ENCODE results near the gene CFC1B. TPM values are rescaled to one million over a fixed set of nuclear protein-coding genes. Genes with fewer than 3 reads are reported as not detected.
"Not testable (repeated sequence)": the region's sequence is repeated elsewhere in the genome, so short reads cannot be mapped to it uniquely, and the experiment has no call there.

Gene CFC1B
- not detected for total RNA-seq

DNA sequence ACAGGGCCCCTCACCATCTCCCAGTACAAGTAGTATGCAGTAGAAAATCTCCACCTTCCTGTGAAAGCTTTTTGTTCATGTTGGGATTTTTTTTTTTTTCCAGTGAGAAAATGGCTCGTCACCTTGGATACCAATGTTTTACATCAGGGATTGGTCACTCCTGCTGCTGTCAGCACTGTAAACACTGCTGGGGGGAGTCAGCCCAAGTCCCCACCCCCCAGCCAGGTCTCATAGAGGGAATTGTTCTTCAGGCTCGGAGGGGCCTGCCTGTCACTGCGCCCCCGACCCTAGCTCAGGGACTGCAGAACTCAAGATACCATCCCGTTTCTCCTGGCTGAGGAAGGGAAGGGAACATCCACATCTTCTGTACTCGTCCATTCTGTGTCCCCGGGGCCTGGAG, at the start of gene CFC1B:
TSS of gene CFC1B (plus strand) at position 231 of the 400 bp plus-strand sequence. CDS start 263 bp downstream, outside the sequence.
- H3K4me1 Mint-ChIP-seq; H3K27me3 Mint-ChIP-seq; intact Hi-C loops (cut with DNase I, micrococcal nuclease); CTCF ChIA-PET; H3K9me3 Mint-ChIP-seq (ENCODE audit: low read depth); DNase-seq; POLR2A ChIA-PET; ATAC-seq; H3K27ac Mint-ChIP-seq; H3K4me3 Mint-ChIP-seq; H3K36me3 Mint-ChIP-seq (ENCODE audit: low read depth): not testable (repeated sequence)

DNA sequence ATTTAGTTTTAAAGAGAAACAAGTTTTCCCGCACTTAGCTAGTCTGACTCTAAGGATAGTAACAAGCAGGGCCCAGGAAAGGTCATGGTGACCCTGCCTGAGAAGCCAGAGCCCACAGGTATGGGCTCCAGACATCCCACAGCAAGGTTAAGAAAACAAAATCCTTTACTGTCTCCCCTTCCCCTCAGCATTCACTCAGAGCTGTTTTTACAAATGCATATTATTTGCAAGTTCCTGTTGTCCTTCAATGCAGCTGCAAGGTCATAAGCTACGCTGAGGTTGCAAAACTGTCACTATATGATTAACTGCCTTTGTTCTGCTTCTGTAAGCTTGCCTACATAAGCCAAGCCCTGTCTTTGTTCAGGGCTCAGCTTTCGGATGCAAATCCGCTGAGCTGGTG, 29.9 kb upstream of the CFC1B start:
- H3K36me3 Mint-ChIP-seq (ENCODE audit: low read depth); CTCF ChIA-PET: not testable (repeated sequence)

DNA sequence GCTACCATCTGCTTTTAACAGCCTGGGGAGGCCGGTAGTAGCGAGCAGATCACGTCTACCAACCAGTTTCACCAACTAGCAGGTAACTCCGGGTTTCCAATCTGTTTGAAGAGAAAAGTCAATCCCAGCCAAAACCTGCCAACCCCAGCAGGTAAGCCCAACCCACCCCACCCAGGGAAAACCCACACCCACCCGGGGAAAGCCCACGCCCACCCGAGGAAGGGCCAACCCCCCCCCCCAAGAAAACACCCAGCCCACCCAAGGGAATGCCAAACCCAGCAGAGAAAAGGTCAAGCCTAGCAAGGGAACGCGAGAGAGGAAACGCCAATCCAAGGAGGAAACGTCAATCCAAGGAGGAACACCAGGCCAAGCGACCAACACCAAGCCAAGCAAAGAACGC, 11.8 kb upstream of the CFC1B start, which contains the start of gene POTEI:
TSS of gene POTEI (minus strand) at position 101 of the 400 bp plus-strand sequence. CDS start at position 8, 93 bp downstream.
- CTCF ChIA-PET; H3K36me3 Mint-ChIP-seq (ENCODE audit: low read depth); H3K27ac Mint-ChIP-seq; H3K4me3 Mint-ChIP-seq; POLR2A ChIA-PET; H3K9me3 Mint-ChIP-seq (ENCODE audit: low read depth); DNase-seq; H3K27me3 Mint-ChIP-seq; ATAC-seq; H3K4me1 Mint-ChIP-seq; intact Hi-C loops (cut with DNase I, micrococcal nuclease): not testable (repeated sequence)

More for the DNA sequence above, 29.9 kb upstream of the CFC1B start:
- DNase-seq; H3K9me3 Mint-ChIP-seq (ENCODE audit: low read depth); H3K27me3 Mint-ChIP-seq; H3K4me1 Mint-ChIP-seq; H3K4me3 Mint-ChIP-seq; POLR2A ChIA-PET; ATAC-seq; intact Hi-C loops (cut with DNase I, micrococcal nuclease); H3K27ac Mint-ChIP-seq: not testable (repeated sequence)

DNA sequence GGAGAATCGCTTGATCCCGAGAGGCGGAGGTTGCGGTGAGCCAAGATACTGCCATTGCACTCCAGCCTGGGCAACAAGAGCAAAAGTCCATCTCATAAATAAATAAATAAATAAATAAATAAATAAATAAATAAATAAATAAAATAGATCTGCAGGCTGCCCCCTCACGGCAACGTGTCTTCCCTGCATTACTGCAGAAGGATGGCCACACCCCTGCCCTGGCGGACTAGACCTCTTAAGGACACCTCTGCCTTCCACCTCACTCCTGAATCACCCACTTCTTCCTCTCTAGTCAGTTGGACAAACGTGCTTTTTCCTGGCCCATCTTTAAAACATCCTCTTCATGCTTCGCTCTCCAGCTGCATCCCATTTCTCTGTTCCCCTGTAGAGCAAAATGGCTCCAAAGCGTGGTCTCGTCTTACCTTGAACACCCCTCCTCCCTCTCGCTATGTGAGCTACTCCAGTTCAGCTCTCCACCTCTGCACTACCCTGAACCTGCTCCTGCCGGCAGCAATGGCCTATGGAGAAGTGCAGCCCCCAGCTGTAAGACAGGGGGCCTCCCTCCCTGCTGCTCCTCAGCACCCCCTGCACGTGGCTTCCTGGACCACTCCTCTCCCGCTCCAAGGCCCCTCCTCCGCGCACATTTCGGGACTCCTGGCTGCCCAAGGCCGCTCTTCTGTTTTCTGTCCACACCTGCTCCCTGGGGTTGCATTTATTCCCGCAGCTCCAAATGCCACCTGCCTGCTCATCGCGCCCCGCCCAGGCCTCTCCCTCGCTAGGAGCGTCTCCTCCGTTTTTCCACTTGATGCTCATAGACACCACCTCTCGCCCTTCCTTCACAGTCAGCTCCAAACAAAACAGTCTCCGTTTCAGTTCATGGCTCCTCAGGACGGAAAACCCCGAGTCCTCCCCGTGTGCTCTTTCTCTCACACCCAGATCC, 9.9 kb upstream of the CFC1B start:
- H3K9me3 Mint-ChIP-seq (ENCODE audit: low read depth); H3K4me1 Mint-ChIP-seq; H3K27me3 Mint-ChIP-seq; H3K27ac Mint-ChIP-seq; intact Hi-C loops (cut with DNase I, micrococcal nuclease); DNase-seq; H3K36me3 Mint-ChIP-seq (ENCODE audit: low read depth); POLR2A ChIA-PET; ATAC-seq; CTCF ChIA-PET; H3K4me3 Mint-ChIP-seq: not testable (repeated sequence)

DNA sequence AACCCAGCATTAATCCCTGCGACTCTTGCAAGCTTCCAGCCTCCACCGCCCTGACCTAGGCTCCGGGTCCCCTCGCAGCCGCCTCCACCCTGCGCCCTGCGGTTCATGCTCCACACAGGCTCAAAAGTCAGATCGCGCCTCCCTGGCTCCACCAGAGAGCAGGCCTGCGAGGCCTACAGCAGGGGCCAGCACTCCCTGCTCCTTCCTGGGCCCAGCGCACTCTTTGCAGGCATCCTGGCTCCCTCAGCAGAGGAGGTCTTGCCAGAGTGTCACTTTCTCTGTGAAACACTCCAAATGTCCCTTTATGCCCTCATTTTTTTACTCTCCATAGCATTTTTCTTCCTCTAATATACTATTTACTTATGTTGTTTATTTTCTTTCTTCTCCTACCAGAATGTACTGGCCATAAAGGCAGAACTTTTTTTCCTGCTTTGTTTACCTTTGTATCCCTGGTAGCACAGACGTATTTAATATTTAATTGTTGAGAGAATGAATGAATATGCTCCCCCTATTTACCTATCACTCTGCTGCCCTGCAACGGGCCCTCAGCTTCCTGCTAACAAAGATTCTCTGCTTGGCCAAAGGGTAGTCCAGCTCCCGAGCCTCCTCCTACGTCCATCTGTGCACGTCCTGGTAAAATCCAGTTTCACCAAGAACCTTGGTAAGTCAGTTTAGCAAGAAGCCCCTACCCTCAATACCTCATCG, 9.1 kb upstream of the CFC1B start:
- H3K27me3 Mint-ChIP-seq; H3K36me3 Mint-ChIP-seq (ENCODE audit: low read depth); DNase-seq; ATAC-seq; H3K4me3 Mint-ChIP-seq; CTCF ChIA-PET; H3K9me3 Mint-ChIP-seq (ENCODE audit: low read depth); H3K27ac Mint-ChIP-seq; POLR2A ChIA-PET; H3K4me1 Mint-ChIP-seq; intact Hi-C loops (cut with DNase I, micrococcal nuclease): not testable (repeated sequence)

DNA sequence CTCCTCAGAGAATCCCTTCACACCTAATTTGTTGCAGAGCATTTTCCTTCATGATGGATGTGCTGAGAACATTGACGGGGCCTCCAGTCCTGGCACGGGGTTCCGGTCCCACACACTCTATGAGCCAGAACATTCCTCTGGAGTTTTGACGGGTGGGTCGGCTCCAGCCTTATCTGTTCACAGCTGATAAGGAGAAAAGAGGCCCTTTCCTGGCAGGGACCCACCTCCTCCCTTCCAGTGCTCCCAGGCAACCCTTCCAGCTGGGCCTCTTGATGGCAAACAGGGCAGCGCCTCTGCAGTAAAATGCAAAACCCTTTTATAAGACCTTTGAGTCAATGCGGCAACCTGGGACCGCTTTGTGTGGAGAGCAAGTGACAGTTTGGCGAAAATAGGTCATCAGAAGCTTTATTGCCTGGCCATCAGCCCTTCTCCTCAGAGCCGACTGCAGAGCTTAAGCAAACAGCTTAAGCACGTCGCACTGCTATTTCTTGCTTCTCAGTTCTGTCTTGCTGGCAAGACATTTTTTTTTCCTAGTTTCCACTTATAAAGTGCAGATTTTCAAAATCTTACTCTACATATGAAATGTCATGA, 2.4 kb upstream of the CFC1B start:
- H3K4me3 Mint-ChIP-seq; ATAC-seq; intact Hi-C loops (cut with DNase I, micrococcal nuclease); POLR2A ChIA-PET; H3K27ac Mint-ChIP-seq; DNase-seq; H3K4me1 Mint-ChIP-seq; H3K36me3 Mint-ChIP-seq (ENCODE audit: low read depth); CTCF ChIA-PET; H3K27me3 Mint-ChIP-seq; H3K9me3 Mint-ChIP-seq (ENCODE audit: low read depth): not testable (repeated sequence)

DNA sequence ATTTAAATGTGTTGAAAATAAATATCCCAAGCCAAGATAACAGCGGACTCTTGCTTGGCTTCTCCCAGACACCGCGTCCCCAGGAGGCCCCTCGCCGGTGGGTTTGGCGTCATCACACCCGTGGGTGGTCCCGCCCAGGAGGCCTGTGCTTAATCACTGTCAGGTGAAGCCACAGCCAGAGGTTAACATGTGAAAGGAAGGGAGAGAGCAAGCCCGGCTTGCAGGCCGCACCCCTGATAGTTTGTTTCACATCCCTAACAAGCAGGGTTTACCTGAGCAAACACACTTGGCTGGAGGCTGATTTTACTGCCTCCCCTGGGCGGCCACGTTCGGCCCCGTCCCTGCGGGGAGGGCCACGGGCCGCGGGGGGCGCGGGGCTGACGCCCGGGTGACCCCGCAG, 1.4 kb downstream of the CFC1B start:
- H3K4me1 Mint-ChIP-seq; H3K4me3 Mint-ChIP-seq; POLR2A ChIA-PET; H3K36me3 Mint-ChIP-seq (ENCODE audit: low read depth); CTCF ChIA-PET; intact Hi-C loops (cut with DNase I, micrococcal nuclease); ATAC-seq; H3K27me3 Mint-ChIP-seq; DNase-seq; H3K9me3 Mint-ChIP-seq (ENCODE audit: low read depth); H3K27ac Mint-ChIP-seq: not testable (repeated sequence)

DNA sequence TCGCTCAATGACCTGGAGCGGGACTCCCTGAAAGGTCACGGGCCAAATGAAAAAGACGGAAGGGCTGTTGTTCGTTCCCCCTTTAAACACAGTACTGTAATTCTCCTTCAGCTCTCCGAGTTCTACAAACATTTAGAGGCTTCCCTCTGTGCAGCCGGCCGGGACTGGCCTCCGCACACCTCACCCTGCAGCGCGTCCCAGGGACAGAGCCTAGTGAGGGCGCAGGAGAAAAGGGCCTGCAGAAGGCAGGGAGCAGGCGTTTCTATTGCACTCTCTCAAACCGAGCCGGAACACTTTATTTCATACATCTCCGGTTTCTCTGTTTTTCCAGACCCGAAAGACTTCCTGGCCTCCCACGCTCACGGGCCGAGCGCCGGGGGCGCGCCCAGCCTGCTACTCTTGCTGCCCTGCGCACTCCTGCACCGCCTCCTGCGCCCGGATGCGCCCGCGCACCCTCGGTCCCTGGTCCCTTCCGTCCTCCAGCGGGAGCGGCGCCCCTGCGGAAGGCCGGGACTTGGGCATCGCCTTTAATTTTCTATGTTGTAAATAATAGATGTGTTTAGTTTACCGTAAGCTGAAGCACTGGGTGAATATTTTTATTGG, 6.4 kb downstream of the CFC1B start:
- H3K27ac Mint-ChIP-seq; POLR2A ChIA-PET; ATAC-seq; H3K36me3 Mint-ChIP-seq (ENCODE audit: low read depth); H3K9me3 Mint-ChIP-seq (ENCODE audit: low read depth); H3K4me1 Mint-ChIP-seq; H3K27me3 Mint-ChIP-seq; intact Hi-C loops (cut with DNase I, micrococcal nuclease); CTCF ChIA-PET; H3K4me3 Mint-ChIP-seq; DNase-seq: not testable (repeated sequence)

DNA sequence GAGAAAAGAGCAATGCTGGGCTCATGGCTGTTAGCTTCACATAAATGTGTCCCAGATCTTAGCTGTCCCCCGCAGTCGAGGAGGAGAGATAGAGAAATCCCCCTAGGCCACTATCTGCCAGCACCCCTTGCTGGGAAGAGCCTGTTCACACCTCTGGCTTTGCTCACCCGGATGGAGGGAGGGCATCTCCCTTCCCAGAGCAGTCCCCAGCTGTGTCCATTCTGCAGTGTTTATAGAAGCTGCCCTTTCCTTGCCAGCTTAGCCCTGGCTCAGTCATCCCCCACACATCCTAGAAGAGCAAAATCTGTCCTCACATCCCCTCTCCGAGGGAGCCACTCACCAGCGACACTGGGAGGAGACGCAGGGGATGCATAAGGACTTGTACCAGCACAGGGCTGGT, 8.5 kb downstream of the CFC1B start:
- H3K36me3 Mint-ChIP-seq (ENCODE audit: low read depth); intact Hi-C loops (cut with DNase I, micrococcal nuclease); ATAC-seq; CTCF ChIA-PET; H3K27ac Mint-ChIP-seq; H3K27me3 Mint-ChIP-seq; H3K9me3 Mint-ChIP-seq (ENCODE audit: low read depth); H3K4me1 Mint-ChIP-seq; H3K4me3 Mint-ChIP-seq; DNase-seq; POLR2A ChIA-PET: not testable (repeated sequence)

DNA sequence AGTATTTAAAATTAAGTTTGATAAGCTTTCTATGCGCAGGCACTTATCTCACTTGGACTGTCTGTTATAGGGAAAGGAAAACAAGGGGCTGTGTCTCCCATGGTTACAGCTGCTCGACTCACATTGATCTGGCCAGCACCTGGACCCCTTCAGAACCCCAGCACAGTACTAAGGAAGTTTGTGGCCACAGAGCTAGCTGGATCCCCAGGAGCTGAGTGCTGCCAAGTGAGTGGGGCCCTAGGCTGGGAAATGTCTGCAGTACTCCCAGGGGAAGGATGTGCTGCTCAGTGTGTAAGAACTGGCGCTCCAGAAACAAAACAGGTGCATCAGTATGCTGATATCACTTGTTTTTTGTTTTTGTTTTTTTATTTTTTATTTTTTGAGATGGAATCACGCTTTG, 9.2 kb downstream of the CFC1B start:
- H3K27ac Mint-ChIP-seq; intact Hi-C loops (cut with DNase I, micrococcal nuclease); CTCF ChIA-PET; H3K36me3 Mint-ChIP-seq (ENCODE audit: low read depth); H3K4me3 Mint-ChIP-seq; H3K27me3 Mint-ChIP-seq; POLR2A ChIA-PET; DNase-seq; H3K4me1 Mint-ChIP-seq; H3K9me3 Mint-ChIP-seq (ENCODE audit: low read depth); ATAC-seq: not testable (repeated sequence)

DNA sequence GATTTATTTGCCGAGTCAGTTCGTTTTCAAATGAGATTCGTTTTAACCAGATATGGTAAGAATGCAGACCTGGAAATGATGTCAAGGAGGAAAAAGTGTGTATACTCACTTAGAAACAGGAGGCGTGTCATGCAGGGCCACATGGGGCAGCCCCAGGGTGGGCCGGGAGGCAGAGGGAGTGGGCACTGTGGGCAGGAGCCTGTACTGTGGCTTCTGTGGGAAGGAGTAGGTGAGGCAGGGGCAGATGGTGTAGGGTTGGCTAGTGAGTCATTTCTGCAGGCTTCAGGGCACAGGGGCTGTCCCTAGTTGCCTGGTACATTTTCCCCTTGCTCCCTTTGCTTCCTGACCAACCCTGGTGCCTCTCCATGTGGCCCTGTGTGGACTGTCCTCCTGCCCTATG, 10.2 kb downstream of the CFC1B start:
- not testable (repeated sequence) for H3K36me3 Mint-ChIP-seq (ENCODE audit: low read depth)

More for the DNA sequence above, 10.2 kb downstream of the CFC1B start:
- H3K4me3 Mint-ChIP-seq; DNase-seq; H3K27ac Mint-ChIP-seq; CTCF ChIA-PET; H3K9me3 Mint-ChIP-seq (ENCODE audit: low read depth); POLR2A ChIA-PET; H3K27me3 Mint-ChIP-seq; H3K4me1 Mint-ChIP-seq; intact Hi-C loops (cut with DNase I, micrococcal nuclease): not testable (repeated sequence)
- ATAC-seq, result peak; percentile 97

Data from activated CD4-positive, alpha-beta T cell treated with anti-CD3 and anti-CD28 coated beads for 36 hours (primary cell).